ENCODE measurements around the gene STIP1.

GRCh38 chr11:64224891-64225607 is 39.1 kb downstream of the STIP1 start:
- TF ChIP-seq POLR2A (IDR thresholded peaks at IDR 0.05), result no peak
- TF ChIP-seq CTCF (IDR thresholded peaks at IDR 0.05), result no peak
